K562 (cell line): ENCODE results near the gene VWF. TPM values are rescaled to one million over a fixed set of nuclear protein-coding genes. Genes with fewer than 3 reads are reported as not detected.

Experiments
- ATAC-seq: fragments of 200-7000 bp; cut with Tn5 transposase; 3 replicates; pipeline ENCODE4 v1.9.1; 2020; ENCODE audit warnings: moderate library complexity
- BruUV-seq: library from RNA; stranded (reverse); fragments of 400-500 nt; replicated peaks from 2 replicates; lab custom pipeline; 2021; lab: Mats Ljungman, UMichigan
- CTCF ChIA-PET: fragments of 300-600 bp; formaldehyde crosslinking; extraction: SDS; loops from one replicate; lab custom pipeline; 2021; ENCODE audit warnings: low intra/inter-chr PET ratio; lab: Yijun Ruan, JAX
- POLR2A ChIA-PET: fragments of 300-600, 350-650 bp; sonication (Branson Sonifier 250); formaldehyde crosslinking; extraction: SDS; loops from one replicate; lab custom pipeline; 2021; ENCODE audit warnings: antibody characterized with exemption, inconsistent platforms; lab: Yijun Ruan, JAX
- DNase-seq, 4 experiments: peaks; one replicate each; pipeline versions ENCODE4 v3.0.0 to v3.0.0-alpha.2; 2011 to 2018; ENCODE audit warnings: low spot score in 3 of 4, mixed read lengths in 3 of 4; ENCODE audit errors: extremely low read depth in 1 of 4
- FAIRE-seq: peaks from 2 replicates; lab custom pipeline; 2011; peaks lifted over from hg19 to GRCh38; lab: Jason Lieb, UNC
- H2AFZ ChIP-seq: 2 replicates; pipeline ENCODE4 v1.6.0; 2011; ENCODE audit warnings: low read depth, low read length, control low read depth, inconsistent platforms
- H3K27ac ChIP-seq: fragments of 200-600 bp; 3 replicates; pipeline ENCODE4 v1.8.0; 2011; ENCODE audit warnings: low read depth, mild to moderate bottlenecking, control low read depth, inconsistent platforms, low read length, moderate library complexity, mixed read lengths; ENCODE audit errors: extremely low read depth
- H3K27me3 ChIP-seq, 2 experiments: fragments of 300-600 bp in 1 of 2; 2 replicates in 1 of 2; 3 replicates in 1 of 2; pipeline versions ENCODE4 v1.6.0 to v1.8.0; 2011; ENCODE audit warnings: inconsistent platforms in 2 of 2, low read length in 2 of 2, mild to moderate bottlenecking in 1 of 2, mixed read lengths in 1 of 2, moderate library complexity in 1 of 2; ENCODE audit not compliant: control insufficient read depth in 2 of 2, insufficient read depth in 2 of 2
- H3K36me3 ChIP-seq: fragments of 300-600 bp; 3 replicates; pipeline ENCODE4 v1.8.0; 2011; ENCODE audit warnings: mild to moderate bottlenecking, low read length, inconsistent platforms; ENCODE audit not compliant: control insufficient read depth, insufficient read depth
- H3K4me1 ChIP-seq, 2 experiments: fragments of 200-600 bp in 1 of 2; replicated peaks in 1 of 2; 2 replicates in 1 of 2; 3 replicates in 1 of 2; pipeline versions ENCODE4 v1.5.1 to v1.8.0; 2011; ENCODE audit warnings: inconsistent platforms in 2 of 2, low read length in 2 of 2, mild to moderate bottlenecking in 1 of 2, mixed read lengths in 1 of 2, moderate library complexity in 1 of 2; ENCODE audit not compliant: control insufficient read depth in 2 of 2, insufficient read depth in 2 of 2
- H3K4me2 ChIP-seq: 2 replicates; pipeline ENCODE4 v1.6.1; 2011; ENCODE audit warnings: low read length, control low read depth, inconsistent platforms, mixed read lengths; ENCODE audit not compliant: insufficient read depth
- H3K4me3 ChIP-seq: fragments of 200-600 bp; sonication (generic), shearing (Covaris generic); 2 replicates; pipeline ENCODE4 v1.5.1; 2016; ENCODE audit warnings: control low read depth, inconsistent platforms
- H3K79me2 ChIP-seq: fragments of 200-600 bp; 3 replicates; pipeline ENCODE4 v1.8.0; 2011; ENCODE audit warnings: low read length, inconsistent platforms; ENCODE audit not compliant: control insufficient read depth, insufficient read depth
- H3K9ac ChIP-seq, 2 experiments: 2 replicates each; pipeline versions ENCODE4 v1.6.0 to v1.6.1; 2011; ENCODE audit warnings: low read depth in 2 of 2, low read length in 2 of 2, control low read depth in 1 of 2, inconsistent platforms in 1 of 2, mild to moderate bottlenecking in 1 of 2, mixed read lengths in 1 of 2; ENCODE audit not compliant: insufficient read depth in 1 of 2
- H3K9me1 ChIP-seq: one replicate; pipeline ENCODE4 v1.6.0; 2011; ENCODE audit warnings: inconsistent platforms, mild to moderate bottlenecking, low read length, moderate library complexity; ENCODE audit not compliant: control insufficient read depth, insufficient read depth
- H3K9me3 ChIP-seq: replicated peaks from 2 replicates; pipeline ENCODE4 v1.5.1; 2011; ENCODE audit warnings: low read depth, low read length, inconsistent platforms; ENCODE audit not compliant: control insufficient read depth, insufficient read depth
- H4K20me1 ChIP-seq: replicated peaks from 2 replicates; pipeline ENCODE4 v1.6.1; 2011; ENCODE audit warnings: low read length, inconsistent platforms, mixed read lengths; ENCODE audit not compliant: control insufficient read depth, insufficient read depth
- ARID2 ChIP-seq: fragments of 450-650 bp; IDR thresholded peaks from 2 replicates; pipeline ENCODE4 v1.6.1; 2017; ENCODE audit warnings: antibody characterized with exemption, mild to moderate bottlenecking
- CEBPG ChIP-seq, 3 experiments: fragments of 200-800 bp in 1 of 3; sonication (Bioruptor generic) in 1 of 3; sonication (generic) in 1 of 3; formaldehyde crosslinking in 1 of 3; IDR thresholded peaks in 2 of 3; conservative IDR thresholded peaks in 1 of 3; 2 replicates each; pipeline versions ENCODE4 v1.6.1 to v1.8.0; 2016 to 2022; ENCODE audit warnings: missing compliant biosample characterization in 2 of 3, missing genetic modification characterization in 2 of 3, mild to moderate bottlenecking in 1 of 3, missing genetic modification reagents in 1 of 3
- CHD1 ChIP-seq: fragments of 200-600 bp; sonication (generic); IDR thresholded peaks from one replicate; pipeline ENCODE4 v1.6.1; 2012; ENCODE audit warnings: mild to moderate bottlenecking, moderate library complexity, low read length, inconsistent platforms
- CHD2 ChIP-seq: IDR thresholded peaks from 2 replicates; pipeline ENCODE4 v1.6.1; 2011; ENCODE audit warnings: low read depth, low read length
- HLTF ChIP-seq: fragments of 450-650 bp; IDR thresholded peaks from 2 replicates; pipeline ENCODE4 v1.6.1; 2016
- KHSRP ChIP-seq: fragments of 450-650 bp; IDR thresholded peaks from 2 replicates; pipeline ENCODE4 v1.6.1; 2017
- KLF1 ChIP-seq: fragments of 450-650 bp; IDR thresholded peaks from 2 replicates; pipeline ENCODE4 v1.6.1; 2016; ENCODE audit warnings: missing genetic modification characterization, missing compliant biosample characterization
- RBBP5 ChIP-seq: fragments of 200-600 bp; sonication (generic); IDR thresholded peaks from 2 replicates; pipeline ENCODE4 v1.6.1; 2012; ENCODE audit warnings: borderline replicate concordance, mild to moderate bottlenecking, low read length, control low read depth, inconsistent platforms; ENCODE audit not compliant: insufficient read depth, poor library complexity, severe bottlenecking
- SMC3 ChIP-seq: conservative IDR thresholded peaks from 2 replicates; pipeline ENCODE4 v1.6.1; 2011; ENCODE audit warnings: low read depth, low read length, improper control_type of control experiment; ENCODE audit not compliant: insufficient read depth
- SNRNP70 ChIP-seq: fragments of 200-400 bp; formaldehyde crosslinking; optimal IDR thresholded peaks from 2 replicates; pipeline ENCODE3; 2017; ENCODE audit warnings: low read depth, low read length
- U2AF2 ChIP-seq: fragments of 200-400 bp; formaldehyde crosslinking; optimal IDR thresholded peaks from 2 replicates; pipeline ENCODE3; 2017; ENCODE audit warnings: low read depth, mild to moderate bottlenecking, low read length
- WGBS: fragments of 100-300 bp; shearing (Covaris generic); methylation state at CpG from one replicate; pipeline ENCODE4 v1.1.6; 2016; ENCODE audit warnings: low coverage, mixed read lengths; ENCODE audit not compliant: insufficient coverage; ENCODE audit errors: missing lambda C conversion rate; 5-methylcytosine and 5-hydroxymethylcytosine counted together
- in situ Hi-C: fragments of 300-500 bp; cut with MboI; formaldehyde crosslinking; loops from 4 replicates; pipeline ENCODE4 v1.15.0; 2018; ENCODE audit warnings: inconsistent platforms, mixed read lengths
- intact Hi-C: fragments of 100-400 bp; cut with micrococcal nuclease; formaldehyde crosslinking; loops from 2 replicates; pipeline ENCODE4 v1.14.2; 2022
- polyA plus RNA-seq, 8 experiments: library from polyadenylated mRNA; depleted of rRNA in 4 of 8; stranded (reverse) in 5 of 8; unstranded in 3 of 8; fragments of >200 nt; fragmentation: Nextera tagmentation in 2 of 8; fragmentation: Illumina TruSeq in 1 of 8; extraction: Ambion mirVana in 2 of 8; extraction: Trizol in 1 of 8; gene quantifications; 2 replicates each; pipeline versions ENCODE4 v1.2.1 to v1.2.3, GENCODE V29; 2011 to 2014; ENCODE audit warnings: inconsistent platforms in 1 of 8, missing spikeins in 1 of 8
- total RNA-seq, 7 experiments: library from RNA; depleted of rRNA in 6 of 7; stranded (reverse); fragments of >200 nt in 6 of 7; fragmentation: Illumina TruSeq in 2 of 7; extraction: Trizol in 2 of 7; gene quantifications; 2 replicates each; pipeline versions ENCODE4 v1.2.1 to v1.2.3, GENCODE V29; 2011 to 2021; ENCODE audit warnings: low replicate concordance in 1 of 7
- TF ChIP-seq, protein P1 (sequence below): sonication (generic); formaldehyde crosslinking; IDR thresholded peaks from 2 replicates; pipeline ENCODE4 v1.8.0; 2023; ENCODE audit warnings: mild to moderate bottlenecking, missing genetic modification reagents

The VWF gene
- total and polyA plus RNA-seq, 9 of the 15 experiments (the other 6 are each of a cell fraction or from before 2014, with no cell fraction given) = 0.53 TPM; not detected in 8

DNA sequence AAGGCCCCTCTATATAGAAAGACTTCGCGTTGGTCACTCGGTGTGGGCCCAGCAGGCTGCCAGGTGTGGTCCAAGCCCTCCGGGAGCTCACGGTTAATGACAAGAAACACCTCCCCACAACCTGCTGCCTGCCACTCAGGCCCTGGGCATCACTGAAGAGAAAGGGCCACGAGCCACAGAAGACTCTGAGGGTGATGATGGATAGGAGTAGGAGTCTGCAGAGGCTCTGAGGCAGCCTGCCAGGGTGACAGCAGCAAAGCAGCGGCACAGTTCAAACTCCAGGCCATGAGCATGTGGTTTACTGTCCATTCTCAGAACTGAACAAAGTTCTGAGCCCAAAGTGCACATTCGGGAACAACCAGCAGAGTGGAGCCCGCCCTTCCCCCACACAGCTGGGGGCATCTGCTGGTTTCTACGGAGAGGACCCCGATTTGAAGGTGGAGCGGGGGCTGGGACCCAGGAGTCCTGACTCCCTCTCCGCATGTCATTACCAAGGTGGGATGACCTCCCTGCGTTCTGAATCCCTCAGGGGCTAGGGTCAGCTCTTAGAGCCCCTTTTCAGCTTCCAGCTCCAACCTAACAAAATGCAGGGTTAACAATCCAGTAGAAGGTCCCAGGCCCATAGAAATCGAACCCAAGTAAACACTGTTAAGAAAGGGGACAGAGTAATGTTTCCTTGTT is 65.8 kb downstream of the VWF start (continued):
- no peak for TF ChIP-seq KLF1 (tag)
- TF ChIP-seq, all 486 proteins: peak for 0

DNA sequence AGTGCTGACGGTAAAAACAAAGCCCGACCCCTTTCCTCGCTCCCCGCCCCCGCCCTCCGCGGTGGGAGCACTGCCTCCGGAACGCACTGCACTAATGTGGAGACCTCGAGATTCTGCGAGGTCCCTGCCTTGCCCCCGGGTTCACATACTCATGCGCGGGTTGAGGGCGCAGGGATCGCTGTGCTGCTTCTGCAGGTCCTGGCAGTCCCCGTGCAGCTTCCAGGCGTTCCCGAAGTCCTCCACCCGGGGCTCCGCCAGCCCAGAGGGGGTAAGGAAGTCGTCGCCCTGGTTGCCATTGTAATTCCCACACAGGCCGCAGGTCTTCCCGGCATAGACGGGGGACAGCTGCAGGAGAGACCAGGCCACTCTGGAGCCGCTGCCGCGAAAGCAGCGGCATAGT is 66.8 kb downstream of the VWF start:
- no peaks in the 10 kb centered on the region for H4K20me1 ChIP-seq
- no peaks in the 10 kb centered on the region for H3K36me3 ChIP-seq
- POLR2A ChIA-PET = interaction anchor here (0.7 to 1.0 kb wide), 2 partner anchors 210 to 445 kb away, joined by 3 to 4 read pairs; no protein-coding TSS in a partner anchor
- no peak overlapping the region for H3K9ac ChIP-seq
- no peaks in the 10 kb centered on the region for H3K79me2 ChIP-seq
- H3K9me3 ChIP-seq = no peaks in the 10 kb centered on the region
- no peak overlapping the region for H2AFZ ChIP-seq
- H3K27me3 ChIP-seq = peaks cover 4 to 25% of the 10 kb centered on the region in 2 experiments; a peak in 3 of 5 replicates
- CTCF ChIA-PET = no interaction called here
- peaks cover 0 to 11% of the 10 kb centered on the region in 2 experiments; a peak in 2 of 5 replicates for H3K4me1 ChIP-seq
- no peaks in the 10 kb centered on the region for H3K9me1 ChIP-seq
- 9% methylated on average over 21 of the region's 30 CpGs for WGBS
- H3K4me3 ChIP-seq = no peak overlapping the region
- DNase-seq (peak in 1 of 4 experiments; percentile 21), ATAC-seq (no peak), FAIRE-seq (no peak)
- in situ Hi-C loops (loop anchor here (25.0 kb wide), 1 partner anchor 405 kb away; the partner anchor contains the start of genes TAPBPL and VAMP1), intact Hi-C loops (no loop called here)
- BruUV-seq = no TSS peak
- H3K27ac ChIP-seq = no peak overlapping the region
- H3K4me2 ChIP-seq = no peak overlapping the region
- TF ChIP-seq CEBPG (CRISPR knock-in tag; IDR thresholded peaks at IDR 0.05) (no peak), CEBPG (tag; conservative IDR thresholded peaks at IDR 0.05 in 1 of 2, IDR thresholded peaks at IDR 0.05 in 1 of 2) (no peak), ARID2 (no peak), CHD2 (no peak), RBBP5 (no peak), KHSRP (no peak), SNRNP70 (no peak), CHD1 (no peak), SMC3 (no peak), U2AF2 (no peak), HLTF (no peak)
- TF ChIP-seq, protein P1, sequence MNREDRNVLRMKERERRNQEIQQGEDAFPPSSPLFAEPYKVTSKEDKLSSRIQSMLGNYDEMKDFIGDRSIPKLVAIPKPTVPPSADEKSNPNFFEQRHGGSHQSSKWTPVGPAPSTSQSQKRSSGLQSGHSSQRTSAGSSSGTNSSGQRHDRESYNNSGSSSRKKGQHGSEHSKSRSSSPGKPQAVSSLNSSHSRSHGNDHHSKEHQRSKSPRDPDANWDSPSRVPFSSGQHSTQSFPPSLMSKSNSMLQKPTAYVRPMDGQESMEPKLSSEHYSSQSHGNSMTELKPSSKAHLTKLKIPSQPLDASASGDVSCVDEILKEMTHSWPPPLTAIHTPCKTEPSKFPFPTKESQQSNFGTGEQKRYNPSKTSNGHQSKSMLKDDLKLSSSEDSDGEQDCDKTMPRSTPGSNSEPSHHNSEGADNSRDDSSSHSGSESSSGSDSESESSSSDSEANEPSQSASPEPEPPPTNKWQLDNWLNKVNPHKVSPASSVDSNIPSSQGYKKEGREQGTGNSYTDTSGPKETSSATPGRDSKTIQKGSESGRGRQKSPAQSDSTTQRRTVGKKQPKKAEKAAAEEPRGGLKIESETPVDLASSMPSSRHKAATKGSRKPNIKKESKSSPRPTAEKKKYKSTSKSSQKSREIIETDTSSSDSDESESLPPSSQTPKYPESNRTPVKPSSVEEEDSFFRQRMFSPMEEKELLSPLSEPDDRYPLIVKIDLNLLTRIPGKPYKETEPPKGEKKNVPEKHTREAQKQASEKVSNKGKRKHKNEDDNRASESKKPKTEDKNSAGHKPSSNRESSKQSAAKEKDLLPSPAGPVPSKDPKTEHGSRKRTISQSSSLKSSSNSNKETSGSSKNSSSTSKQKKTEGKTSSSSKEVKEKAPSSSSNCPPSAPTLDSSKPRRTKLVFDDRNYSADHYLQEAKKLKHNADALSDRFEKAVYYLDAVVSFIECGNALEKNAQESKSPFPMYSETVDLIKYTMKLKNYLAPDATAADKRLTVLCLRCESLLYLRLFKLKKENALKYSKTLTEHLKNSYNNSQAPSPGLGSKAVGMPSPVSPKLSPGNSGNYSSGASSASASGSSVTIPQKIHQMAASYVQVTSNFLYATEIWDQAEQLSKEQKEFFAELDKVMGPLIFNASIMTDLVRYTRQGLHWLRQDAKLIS = no peak
